ENCODE data around the gene SMPD3. TPM values are rescaled to one million over a fixed set of nuclear protein-coding genes. Genes with fewer than 3 reads are reported as not detected.

SMPD3 gene
- total and polyA plus RNA-seq, 2 of the 4 experiments (the other 2 are of a cell fraction), result not detected

- BruUV-seq (replicated peaks), result no TSS peak
- Histone ChIP-seq H3K36me3 (ENCODE audit: control insufficient read depth, insufficient read depth, low read length) (no peaks in the 10 kb centered on the region), H3K27ac (ENCODE audit: insufficient read depth, low read length) (no peak overlapping the region), H3K4me1 (ENCODE audit: control insufficient read depth, insufficient read depth, low read length) (peaks cover 7% of the 10 kb centered on the region), H3K79me1 (ENCODE audit: low read depth in 1 of 2, low read length in 2 of 2) (no peaks in the 10 kb centered on the region), H3K56ac (ENCODE audit: extremely low read depth, insufficient read depth, low read length) (no peak overlapping the region), H4K91ac (ENCODE audit: insufficient read depth, low read depth, low read length) (peak overlapping the region; percentile 54; the same call in 1 of the 2 replicates), H3K9ac (ENCODE audit: low read depth, low read length) (no peak overlapping the region), H4K8ac (ENCODE audit: low read depth in 2 of 2, low read length in 2 of 2) (no peak overlapping the region), H4K20me1 (ENCODE audit: insufficient read depth, low read length) (no peaks in the 10 kb centered on the region), H3K18ac (ENCODE audit: low read depth, low read length) (no peak overlapping the region), H3K4me2 (ENCODE audit: low read depth, low read length) (peak overlapping the region; percentile 19; the same call in 1 of the 2 replicates), H2AFZ (replicated peaks; ENCODE audit: low read length, poor library complexity) (no peak overlapping the region), H2AK5ac (ENCODE audit: low read depth, low read length) (no peak overlapping the region), H3K9me3 (ENCODE audit: control insufficient read depth, insufficient read depth, low read length) (no peaks in the 10 kb centered on the region), H2AK9ac (replicated peaks; ENCODE audit: low read depth, low read length, poor library complexity) (no peak overlapping the region), H2BK5ac (ENCODE audit: low read depth, low read length, poor library complexity, severe bottlenecking) (no peak overlapping the region), H2BK20ac (ENCODE audit: low read depth, low read length) (0 out of 2 replicates have a peak overlapping the region, but pooled peaks have one; percentile 23), H4K5ac (ENCODE audit: low read depth, low read length) (no peak overlapping the region), H2BK15ac (ENCODE audit: low read depth, low read length) (no peak overlapping the region), H3K23ac (ENCODE audit: low read depth, low read length) (no peak overlapping the region), H3K4me3 (ENCODE audit: insufficient read depth, low read depth, low read length) (no peak overlapping the region), H3K27me3 (ENCODE audit: control insufficient read depth, insufficient read depth, low read length) (peaks cover 5% of the 10 kb centered on the region; the same call in 1 of the 2 replicates), H3K9me1 (ENCODE audit: insufficient read depth, low read length) (peaks cover 2% of the 10 kb centered on the region; the same call in 1 of the 2 replicates), H2BK120ac (ENCODE audit: low read depth, low read length) (peak overlapping the region; percentile 63; the same call in 1 of the 2 replicates), H3K14ac (replicated peaks; ENCODE audit: low read depth, low read length) (no peak overlapping the region), H3K4ac (ENCODE audit: low read depth, low read length) (no peak overlapping the region; the same call in 1 of the 2 replicates)
- POLR2A ChIA-PET (ENCODE audit: unreplicated experiment), result no interaction called here
- CTCF ChIA-PET, result interaction anchor here (0.6 to 1.4 kb wide), 5 partner anchors 56 to 621 kb away, joined by 3 to 6 read pairs (median 3); no protein-coding TSS in a partner anchor
- DNase-seq (no peak), ATAC-seq (ENCODE audit: low read depth) (no peak)
- intact Hi-C loops (cut with micrococcal nuclease), result no loop called here
- WGBS, 2 experiments (ENCODE audit: extremely low coverage in 2 of 2, insufficient read length in 1 of 2), result 0% methylated on average over 1 of the region's 1 CpG; no CpG with 5 or more reads in 1 of the 2 experiments
- dilution Hi-C loops (cut with HindIII; ENCODE audit: low sequenced_read_pairs, unreplicated experiment), result no loop called here
- no peak for TF ChIP-seq BHLHE40 (IDR thresholded peaks at IDR 0.05; ENCODE audit: low read depth, low read length)
- no peak for TF ChIP-seq MAZ (IDR thresholded peaks at IDR 0.05; ENCODE audit: borderline replicate concordance, low read depth, low read length)
- no peak for TF ChIP-seq MAFK (IDR thresholded peaks at IDR 0.05; ENCODE audit: low read depth, low read length)
- no peak for TF ChIP-seq CTCF (conservative IDR thresholded peaks at IDR 0.05; ENCODE audit: low read depth, low read length)
- TF ChIP-seq CEBPB (IDR thresholded peaks at IDR 0.05; ENCODE audit: low read depth, low read length), result no peak
- no peak for TF ChIP-seq FOS (IDR thresholded peaks at IDR 0.05; ENCODE audit: low read depth, low read length)
- TF ChIP-seq NFE2L2 (IDR thresholded peaks at IDR 0.05; ENCODE audit: low read depth, low read length), result no peak
- no peak for TF ChIP-seq RAD21 (IDR thresholded peaks at IDR 0.05; ENCODE audit: low read length)
- no peak for TF ChIP-seq USF2 (IDR thresholded peaks at IDR 0.05; ENCODE audit: low read depth, low read length)
- TF ChIP-seq POLR2A (IDR thresholded peaks at IDR 0.05; ENCODE audit: low read depth, low read length), result no peak
- no peak for TF ChIP-seq RCOR1 (IDR thresholded peaks at IDR 0.05; ENCODE audit: insufficient replicate concordance, low read length)
- no peak for TF ChIP-seq ELK1 (IDR thresholded peaks at IDR 0.05; ENCODE audit: borderline replicate concordance, low read depth, low read length)
- no peak for TF ChIP-seq SMC3 (IDR thresholded peaks at IDR 0.05; ENCODE audit: low read depth, low read length)
- no peak for TF ChIP-seq MXI1 (IDR thresholded peaks at IDR 0.05; ENCODE audit: borderline replicate concordance, low read depth, low read length)
- no peak for TF ChIP-seq CHD1 (IDR thresholded peaks at IDR 0.05; ENCODE audit: low read depth, low read length)
- no peak for TF ChIP-seq RFX5 (IDR thresholded peaks at IDR 0.05; ENCODE audit: low read depth, low read length)
- in situ Hi-C loops (cut with MboI; ENCODE audit: low sequenced_read_pairs), result no loop called here
Measured at GRCh38 chr16:68452176-68452575, 3.9 kb upstream of the SMPD3 start.

All from IMR-90 (cell line).